PC-3 (cell line): ENCODE measurements around the gene EMILIN1. TPM values are rescaled to one million over a fixed set of nuclear protein-coding genes. Genes with fewer than 3 reads are reported as not detected.

Experiments used
- ATAC-seq: fragments of 200-7000 bp; cut with Tn5 transposase; 2 replicates; pipeline ENCODE4 v1.9.1; 2020; ENCODE audit warnings: mild to moderate bottlenecking, moderate library complexity
- BruUV-seq: library from RNA; stranded (reverse); fragments of 400-500 nt; replicated peaks from 2 replicates; lab custom pipeline; 2021; lab: Mats Ljungman, UMichigan
- CTCF ChIA-PET: fragments of 300-600 bp; sonication (Branson Sonifier 250); formaldehyde crosslinking; loops from one replicate; lab custom pipeline; 2022; ENCODE audit warnings: antibody characterized with exemption; lab: Charles Lee
- POLR2A ChIA-PET: fragments of 300-600 bp; sonication (Branson Sonifier 250); formaldehyde crosslinking; loops from one replicate; lab custom pipeline; 2022; ENCODE audit warnings: antibody characterized with exemption; ENCODE audit not compliant: unreplicated experiment; lab: Charles Lee
- DNase-seq: peaks from one replicate; pipeline ENCODE4 v3.0.0-alpha.2; 2015
- H2AFZ ChIP-seq: fragments of 300-600 bp; sonication (generic); 2 replicates; pipeline ENCODE4 v1.6.0; 2016; ENCODE audit warnings: antibody characterized with exemption, low read length
- H3F3A ChIP-seq: fragments of 300-600 bp; sonication (generic); one replicate; pipeline ENCODE4 v1.6.0; 2017; ENCODE audit warnings: antibody characterized with exemption, low read length, control low read depth, mild to moderate bottlenecking; ENCODE audit not compliant: unreplicated experiment
- H3K27ac ChIP-seq: fragments of 300-600 bp; sonication (generic); 2 replicates; pipeline ENCODE4 v1.5.1; 2016; ENCODE audit warnings: mild to moderate bottlenecking, low read length
- H3K27me3 ChIP-seq: fragments of 300-600 bp; sonication (generic); 2 replicates; pipeline ENCODE4 v1.6.1; 2016; ENCODE audit warnings: low read length, mixed read lengths
- H3K36me3 ChIP-seq: fragments of 300-600 bp; sonication (generic); 2 replicates; pipeline ENCODE4 v1.6.1; 2016; ENCODE audit warnings: low read depth, mixed run types, low read length, mixed read lengths
- H3K4me1 ChIP-seq: fragments of 300-600 bp; sonication (generic); 2 replicates; pipeline ENCODE4 v1.5.1; 2016; ENCODE audit warnings: low read length; ENCODE audit not compliant: insufficient read depth
- H3K4me2 ChIP-seq: fragments of 300-600 bp; sonication (generic); 2 replicates; pipeline ENCODE4 v1.6.0; 2016; ENCODE audit warnings: low read length
- H3K4me3 ChIP-seq: fragments of 300-600 bp; sonication (generic); 2 replicates; pipeline ENCODE4 v1.5.1; 2016; ENCODE audit warnings: mild to moderate bottlenecking, low read length, mixed read lengths
- H3K79me2 ChIP-seq: fragments of 300-600 bp; sonication (generic); 2 replicates; pipeline ENCODE4 v1.6.1; 2017; ENCODE audit warnings: low read length, mixed read lengths
- H3K9ac ChIP-seq: fragments of 300-600 bp; sonication (generic); 2 replicates; pipeline ENCODE4 v1.6.0; 2016; ENCODE audit warnings: mild to moderate bottlenecking, low read length
- H3K9me2 ChIP-seq: fragments of 300-600 bp; sonication (generic); replicated peaks from 2 replicates; pipeline ENCODE4 v1.6.1; 2016; ENCODE audit warnings: mixed run types, low read length, mixed read lengths
- H3K9me3 ChIP-seq: fragments of 300-600 bp; sonication (generic); 2 replicates; pipeline ENCODE4 v1.6.1; 2016; ENCODE audit warnings: low read length, mixed read lengths
- H4K20me1 ChIP-seq: fragments of 300-600 bp; sonication (generic); 2 replicates; pipeline ENCODE4 v1.6.1; 2016; ENCODE audit warnings: low read length, mixed read lengths
- CTCF ChIP-seq: fragments of 300-600 bp; sonication (generic); conservative IDR thresholded peaks from 2 replicates; pipeline ENCODE4 v1.5.1; 2017; ENCODE audit warnings: antibody characterized with exemption, low read depth, mild to moderate bottlenecking, low read length
- EZH2 ChIP-seq: fragments of 300-600 bp; sonication (generic); IDR thresholded peaks from one replicate; pipeline ENCODE4 v1.6.1; 2017; ENCODE audit warnings: antibody characterized with exemption, mild to moderate bottlenecking, low read length; ENCODE audit not compliant: unreplicated experiment
- EZH2phosphoT487 ChIP-seq: fragments of 300-600 bp; sonication (generic); IDR thresholded peaks from 2 replicates; pipeline ENCODE4 v1.6.1; 2018; ENCODE audit warnings: mild to moderate bottlenecking, antibody characterized with exemption, low read length, borderline replicate concordance
- intact Hi-C: fragments of 100-400 bp; cut with micrococcal nuclease; formaldehyde crosslinking; loops from 2 replicates; pipeline ENCODE4 v1.9.0; 2023
- total RNA-seq: library from RNA; depleted of rRNA; stranded (reverse); fragments of >200 nt; gene quantifications from 2 replicates; pipeline ENCODE4 v1.2.3, GENCODE V29; 2014

Gene EMILIN1
- total RNA-seq, 1 experiment from 2014 or later, result 0.69 TPM

GRCh38 chr2:27076323-27076722 lies 2.1 kb upstream of the EMILIN1 start:
- intact Hi-C loops, result no loop called here
- no peak for ATAC-seq
- Histone ChIP-seq H4K20me1 (no peaks in the 10 kb centered on the region), H3K9me2 (no peaks in the 10 kb centered on the region), H3K27me3 (no peaks in the 10 kb centered on the region), H3K9ac (no peak overlapping the region), H3K4me2 (no peak overlapping the region), H3K36me3 (no peaks in the 10 kb centered on the region), H3F3A (no peaks in the 10 kb centered on the region), H3K4me1 (peaks cover 6% of the 10 kb centered on the region), H3K79me2 (peaks cover under 1% of the 10 kb centered on the region), H3K9me3 (no peaks in the 10 kb centered on the region), H3K4me3 (no peak overlapping the region), H2AFZ (no peak overlapping the region), H3K27ac (no peak overlapping the region)
- CTCF ChIA-PET, result no interaction called here
- no peak for TF ChIP-seq EZH2
- TF ChIP-seq EZH2phosphoT487, result no peak
- TF ChIP-seq CTCF, result no peak
- no peak for DNase-seq
- no TSS peak for BruUV-seq
- POLR2A ChIA-PET, result no interaction called here

- BruUV-seq, result no TSS peak
- ATAC-seq, result no peak
- H2AFZ ChIP-seq, result no peak overlapping the region
- DNase-seq, result no peak
- no peak overlapping the region for H3K9ac ChIP-seq
- no peaks in the 10 kb centered on the region for H3K79me2 ChIP-seq
- H3K9me3 ChIP-seq, result no peaks in the 10 kb centered on the region
- no peak overlapping the region for H3K4me2 ChIP-seq
- intact Hi-C loops, result no loop called here
- H3K27ac ChIP-seq, result no peak overlapping the region
- no peak overlapping the region for H3K4me3 ChIP-seq
- ChIA-PET POLR2A (no interaction called here), CTCF (no interaction called here)
- H4K20me1 ChIP-seq, result no peaks in the 10 kb centered on the region
- H3K4me1 ChIP-seq, result peaks cover 6% of the 10 kb centered on the region; the same call in 1 of the 2 replicates
- H3F3A ChIP-seq, result no peaks in the 10 kb centered on the region
- no peaks in the 10 kb centered on the region for H3K27me3 ChIP-seq
- H3K36me3 ChIP-seq, result no peaks in the 10 kb centered on the region
- H3K9me2 ChIP-seq, result no peaks in the 10 kb centered on the region
- no peak for TF ChIP-seq CTCF
- no peak for TF ChIP-seq EZH2phosphoT487
- no peak for TF ChIP-seq EZH2
Measured at GRCh38 chr2:27077231-27077630, 1.2 kb upstream of the EMILIN1 start.

DNA sequence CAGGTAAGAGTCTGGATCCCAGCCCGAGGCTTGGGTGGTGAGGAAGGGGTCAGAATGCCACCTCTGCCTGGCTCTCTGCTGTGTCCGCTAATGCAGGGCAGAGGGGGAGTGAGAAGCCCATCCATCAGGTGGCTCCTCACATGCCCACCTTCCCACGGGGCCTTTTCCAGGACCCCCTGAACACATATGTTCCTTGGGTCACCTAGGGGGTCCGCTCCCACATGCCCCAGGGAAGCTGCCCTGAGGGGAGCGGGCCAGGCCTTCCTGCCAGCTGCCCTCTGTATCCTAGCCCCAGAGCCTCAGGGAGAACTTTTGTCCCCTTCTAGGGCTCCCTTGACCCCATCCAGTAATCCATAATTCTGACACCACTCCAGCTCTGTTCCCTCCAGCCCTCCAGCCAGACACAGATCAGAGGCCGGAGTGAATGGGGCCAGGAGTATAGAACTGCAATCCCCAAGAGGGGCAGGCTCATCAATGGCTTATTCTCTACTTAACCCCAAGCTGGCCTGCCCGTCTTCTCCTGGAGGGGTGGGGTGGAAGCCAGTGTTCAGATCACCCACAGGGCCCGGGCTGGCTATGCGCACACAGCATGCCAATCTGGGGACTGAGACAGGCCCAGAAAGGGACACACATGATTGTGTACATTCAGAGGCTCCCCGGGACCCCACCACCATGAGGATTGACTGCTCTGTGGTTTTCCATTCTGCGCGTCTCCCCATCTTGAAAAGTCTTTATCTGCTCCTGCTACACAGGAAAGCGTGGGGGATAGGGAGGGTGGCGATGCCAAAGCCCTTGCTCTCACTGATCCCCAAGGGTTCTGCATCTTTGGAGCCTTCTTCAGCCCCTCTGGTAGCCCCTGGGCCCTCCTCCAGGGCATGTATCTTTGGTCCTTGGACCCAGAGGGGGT lies 1.1 kb downstream of the EMILIN1 start:
- ATAC-seq, result no peak
- H2AFZ ChIP-seq, result no peak overlapping the region
- CTCF ChIA-PET, result no interaction called here
- H3K4me2 ChIP-seq, result no peak overlapping the region
- no peaks in the 10 kb centered on the region for H3K36me3 ChIP-seq
- POLR2A ChIA-PET, result interaction anchor here (0.6 kb wide), 1 partner anchor 97 kb away, joined by 3 read pairs; no protein-coding TSS in a partner anchor
- H4K20me1 ChIP-seq, result no peaks in the 10 kb centered on the region
- DNase-seq, result no peak
- H3K4me1 ChIP-seq, result peaks cover 5% of the 10 kb centered on the region; the same call in 1 of the 2 replicates
- no peaks in the 10 kb centered on the region for H3F3A ChIP-seq
- intact Hi-C loops, result no loop called here
- no peak overlapping the region for H3K27ac ChIP-seq
- H3K4me3 ChIP-seq, result no peak overlapping the region
- no peaks in the 10 kb centered on the region for H3K9me3 ChIP-seq
- no TSS peak for BruUV-seq
- TF ChIP-seq CTCF (no peak), EZH2phosphoT487 (no peak), EZH2 (no peak)
- no peaks in the 10 kb centered on the region for H3K79me2 ChIP-seq
- H3K9ac ChIP-seq, result no peak overlapping the region
- no peaks in the 10 kb centered on the region for H3K9me2 ChIP-seq
- H3K27me3 ChIP-seq, result no peaks in the 10 kb centered on the region
